ENCODE data around the gene PARL.
"Not testable (repeated sequence)": the region's sequence is repeated elsewhere in the genome, so short reads cannot be mapped to it uniquely, and the experiment has no call there.

- not testable (repeated sequence) for TF ChIP-seq CTCF (conservative IDR thresholded peaks at IDR 0.05; ENCODE audit: low read length); EZH2phosphoT487 (IDR thresholded peaks at IDR 0.05; ENCODE audit: borderline replicate concordance)
Measured at GRCh38 chr3:183784503-183784902, 100.2 kb downstream of the PARL start.
